BLaER1 treated with 17β-estradiol and CSF1 and Interleukin-3, amounts not matched to agents 10 nM and 100 nM (cell line): ENCODE data around the gene RHEBL1.

Experiments
- H3K27ac ChIP-seq, 11 experiments: shearing (Covaris generic); formaldehyde crosslinking; 2 replicates each; pipeline ENCODE4 v1.8.1; 2022
- H3K27me3 ChIP-seq, 11 experiments: shearing (Covaris generic); formaldehyde crosslinking; 2 replicates each; pipeline ENCODE4 v1.8.1; 2022
- H3K36me3 ChIP-seq, 11 experiments: shearing (Covaris generic); formaldehyde crosslinking; 2 replicates each; pipeline ENCODE4 v1.8.1; 2022
- H3K4me1 ChIP-seq, 10 experiments: shearing (Covaris generic); formaldehyde crosslinking; 2 replicates each; pipeline ENCODE4 v1.8.1; 2022
- H3K4me2 ChIP-seq, 11 experiments: shearing (Covaris generic); formaldehyde crosslinking; 2 replicates each; pipeline ENCODE4 v1.8.1; 2022
- H3K4me3 ChIP-seq, 10 experiments: shearing (Covaris generic); formaldehyde crosslinking; 2 replicates each; pipeline ENCODE4 v1.8.1; 2022
- H3K9ac ChIP-seq, 11 experiments: shearing (Covaris generic); formaldehyde crosslinking; 2 replicates each; pipeline ENCODE4 v1.8.1; 2022
- H3K9me3 ChIP-seq, 11 experiments: shearing (Covaris generic); formaldehyde crosslinking; replicated peaks in 1 of 11; 2 replicates each; pipeline ENCODE4 v1.8.1; 2022
- H4K20me1 ChIP-seq, 11 experiments: shearing (Covaris generic); formaldehyde crosslinking; 2 replicates each; pipeline ENCODE4 v1.8.1; 2022
- Cebpa-rat ChIP-seq, 11 experiments: shearing (Covaris generic); IDR thresholded peaks; 2 replicates each; pipeline ENCODE4 v1.8.1; 2022

RHEBL1 gene

DNA sequence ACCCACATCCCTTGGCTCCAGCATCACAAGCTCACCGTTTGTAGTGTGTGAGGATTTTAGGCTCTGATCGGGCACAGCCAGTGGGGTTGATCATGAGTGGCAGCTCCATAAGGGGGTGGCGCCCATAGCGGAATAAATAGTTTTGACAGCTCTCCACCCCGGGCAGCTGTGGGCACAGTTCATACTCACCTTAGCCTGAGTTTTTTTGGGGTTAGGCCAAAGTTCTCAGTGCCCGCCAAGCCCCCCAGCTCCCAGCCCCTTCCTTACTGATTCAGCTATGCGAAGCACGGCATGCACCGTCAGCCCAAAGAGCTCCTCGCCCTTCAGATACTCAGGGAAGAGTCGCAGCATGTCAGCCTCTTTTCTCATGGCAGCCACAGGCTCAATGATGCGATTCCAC is 45.2 kb downstream of the RHEBL1 start:
- TF ChIP-seq Cebpa-rat (IDR thresholded peaks at IDR 0.05): no peak
- no peak overlapping the region for H3K4me2 ChIP-seq
- peaks cover 23 to 76% (median 61%) of the 10 kb centered on the region in 11 experiments; a peak in 20 of 22 replicates for H4K20me1 ChIP-seq
- no peak overlapping the region for H3K4me3 ChIP-seq
- no peaks in the 10 kb centered on the region for H3K27me3 ChIP-seq
- no peaks in the 10 kb centered on the region for H3K9me3 ChIP-seq
- no peak overlapping the region for H3K27ac ChIP-seq
- H3K36me3 ChIP-seq: peaks cover 84 to 91% (median 89%) of the 10 kb centered on the region in 11 experiments
- peaks cover 11 to 37% (median 21%) of the 10 kb centered on the region in 10 experiments for H3K4me1 ChIP-seq
- no peak overlapping the region for H3K9ac ChIP-seq

DNA sequence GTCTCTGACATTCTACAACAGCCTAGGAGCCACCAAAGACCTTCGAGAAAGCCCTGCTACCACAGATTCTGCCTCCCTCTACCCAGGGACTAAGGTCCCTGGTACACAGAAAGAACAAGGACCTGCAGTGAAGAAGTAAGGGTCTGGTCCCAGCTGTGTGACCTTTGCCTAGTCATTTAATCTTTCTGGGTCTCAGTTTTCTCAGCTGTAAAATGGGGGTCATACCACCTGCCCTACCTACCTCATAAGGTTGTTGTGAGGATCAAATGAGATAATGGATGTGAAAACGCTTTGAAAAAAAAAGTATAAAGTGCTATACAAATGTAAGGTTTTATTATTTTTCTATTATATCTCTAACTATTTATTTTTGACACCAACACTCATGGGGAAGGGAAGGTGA is 46.0 kb downstream of the RHEBL1 start:
- Histone ChIP-seq H3K9me3 (no peaks in the 10 kb centered on the region), H3K27me3 (no peaks in the 10 kb centered on the region), H3K27ac (no peak overlapping the region; a peak in 1 of 22 replicates), H3K4me1 (peaks cover 14 to 34% (median 25%) of the 10 kb centered on the region in 10 experiments), H3K4me2 (no peak overlapping the region), H3K9ac (no peak overlapping the region), H3K36me3 (peaks cover 77 to 83% (median 81%) of the 10 kb centered on the region in 11 experiments), H3K4me3 (no peak overlapping the region), H4K20me1 (peaks cover 23 to 69% (median 56%) of the 10 kb centered on the region in 11 experiments; a peak in 20 of 22 replicates)
- no peak for TF ChIP-seq Cebpa-rat (IDR thresholded peaks at IDR 0.05)

DNA sequence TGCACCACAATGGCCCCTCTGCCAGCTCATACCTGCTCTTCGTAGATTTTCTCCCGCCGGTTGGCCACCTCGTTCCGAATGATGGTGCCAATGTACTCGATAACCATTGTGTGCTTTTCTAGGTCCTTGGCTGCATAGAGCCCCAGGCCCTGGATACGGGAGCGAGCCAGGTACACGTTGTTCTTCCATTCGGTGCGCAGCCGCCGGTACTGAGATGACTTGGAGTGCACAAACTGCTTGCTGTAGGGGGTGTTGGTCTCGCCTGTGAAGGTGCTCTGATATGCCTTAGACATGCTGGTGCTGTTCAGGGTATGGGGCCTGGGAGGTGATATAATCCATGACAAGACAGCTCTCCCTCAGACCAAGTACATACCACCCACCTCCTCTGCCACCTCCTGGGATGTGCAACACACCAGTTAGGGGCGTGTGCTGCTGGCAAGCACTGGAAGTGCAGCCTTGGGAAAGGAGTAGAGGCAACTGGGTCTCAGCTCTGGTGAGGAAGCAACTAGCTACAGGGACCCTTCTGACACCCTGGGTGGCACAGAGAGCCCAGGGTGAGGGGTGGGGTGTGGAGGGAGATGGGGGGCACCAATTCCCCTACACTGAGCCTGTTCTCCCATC is 47.1 kb downstream of the RHEBL1 start:
- peaks cover 18 to 30% (median 24%) of the 10 kb centered on the region in 10 experiments for H3K4me1 ChIP-seq
- peak overlapping the region in 1 of 11 experiments; percentile 26; a peak in 1 of 22 replicates for H3K9ac ChIP-seq
- peaks cover 65 to 72% (median 70%) of the 10 kb centered on the region in 11 experiments for H3K36me3 ChIP-seq

DNA sequence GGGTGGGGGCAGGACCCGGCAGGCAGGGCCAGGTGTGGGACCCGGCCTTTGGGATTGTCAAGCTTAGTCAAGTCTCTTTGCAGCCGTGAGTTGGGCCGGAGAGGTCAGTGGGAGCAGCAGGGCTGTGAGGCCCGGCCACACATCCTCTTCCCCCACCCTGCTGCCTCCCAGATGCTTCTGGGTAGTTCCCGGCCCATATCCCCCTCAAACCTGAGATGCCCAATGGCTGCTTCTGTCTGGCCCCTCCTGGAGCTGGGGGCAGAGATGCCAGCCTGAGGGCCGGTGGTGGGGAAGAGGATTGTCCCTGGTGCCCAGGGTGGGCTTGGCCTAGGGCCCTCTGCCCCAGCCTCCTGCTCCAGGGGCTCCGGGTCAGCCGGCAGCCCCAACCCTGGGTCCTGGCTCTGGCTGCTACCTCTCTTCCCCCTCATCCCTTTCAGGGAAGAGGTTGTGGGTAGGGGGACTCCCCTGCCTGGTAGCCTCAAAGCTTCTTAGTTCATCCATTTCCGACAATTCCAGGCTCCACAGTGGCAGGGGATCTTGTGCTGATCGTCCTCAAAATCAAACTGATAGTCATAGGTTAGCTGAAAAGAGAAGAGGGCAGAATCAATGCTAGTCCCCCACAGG is 48.4 kb downstream of the RHEBL1 start:
- Histone ChIP-seq H3K4me3 (no peak overlapping the region), H3K4me1 (peaks cover 25 to 40% (median 34%) of the 10 kb centered on the region in 10 experiments), H3K36me3 (peaks cover 52 to 59% (median 57%) of the 10 kb centered on the region in 11 experiments), H3K27ac (peak overlapping the region in 8 of 11 experiments; percentile 25 to 98 (median 64); a peak in 14 of 22 replicates), H3K4me2 (peak overlapping the region in 7 of 11 experiments; percentile 10 to 84 (median 66); a peak in 7 of 22 replicates), H4K20me1 (peaks cover 18 to 45% (median 34%) of the 10 kb centered on the region in 11 experiments; a peak in 20 of 22 replicates), H3K27me3 (no peaks in the 10 kb centered on the region), H3K9me3 (no peaks in the 10 kb centered on the region), H3K9ac (peak overlapping the region in 6 of 11 experiments; percentile 26 to 48 (median 38); a peak in 8 of 22 replicates)
- TF ChIP-seq Cebpa-rat (IDR thresholded peaks at IDR 0.05): no peak

More for the DNA sequence above, 47.1 kb downstream of the RHEBL1 start:
- H4K20me1 ChIP-seq: peaks cover 23 to 57% (median 46%) of the 10 kb centered on the region in 11 experiments; a peak in 20 of 22 replicates
- no peak overlapping the region for H3K4me2 ChIP-seq
- H3K4me3 ChIP-seq: no peak overlapping the region
- H3K9me3 ChIP-seq: no peaks in the 10 kb centered on the region
- TF ChIP-seq Cebpa-rat (IDR thresholded peaks at IDR 0.05): no peak
- H3K27ac ChIP-seq: peak overlapping the region in 2 of 11 experiments; percentile 2 to 12; a peak in 1 of 22 replicates
- no peaks in the 10 kb centered on the region for H3K27me3 ChIP-seq

DNA sequence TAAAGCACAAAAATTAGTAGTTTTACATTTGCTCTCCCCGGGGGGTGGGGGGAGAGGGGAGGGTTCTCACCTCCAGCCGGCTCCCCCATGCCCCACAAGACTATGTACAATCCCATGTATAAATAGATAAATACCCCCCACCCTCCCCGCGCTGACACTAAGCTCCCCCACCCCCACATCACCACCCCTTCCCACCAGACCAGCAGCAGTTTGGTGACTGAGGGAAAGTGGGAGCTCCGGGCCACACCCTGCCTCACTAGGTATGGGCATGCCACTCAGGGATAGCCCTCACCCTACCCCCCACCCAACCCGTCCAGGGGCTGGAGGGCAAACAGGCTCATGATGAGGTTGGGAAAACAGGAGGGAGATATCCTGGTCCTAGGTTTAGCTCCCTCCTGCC is 49.3 kb downstream of the RHEBL1 start:
- no peak for TF ChIP-seq Cebpa-rat (IDR thresholded peaks at IDR 0.05)
- Histone ChIP-seq H3K27ac (peak overlapping the region in 10 of 11 experiments; percentile 35 to 99 (median 94); a peak in 19 of 22 replicates), H3K4me1 (peaks cover 25 to 40% (median 36%) of the 10 kb centered on the region in 10 experiments)

DNA sequence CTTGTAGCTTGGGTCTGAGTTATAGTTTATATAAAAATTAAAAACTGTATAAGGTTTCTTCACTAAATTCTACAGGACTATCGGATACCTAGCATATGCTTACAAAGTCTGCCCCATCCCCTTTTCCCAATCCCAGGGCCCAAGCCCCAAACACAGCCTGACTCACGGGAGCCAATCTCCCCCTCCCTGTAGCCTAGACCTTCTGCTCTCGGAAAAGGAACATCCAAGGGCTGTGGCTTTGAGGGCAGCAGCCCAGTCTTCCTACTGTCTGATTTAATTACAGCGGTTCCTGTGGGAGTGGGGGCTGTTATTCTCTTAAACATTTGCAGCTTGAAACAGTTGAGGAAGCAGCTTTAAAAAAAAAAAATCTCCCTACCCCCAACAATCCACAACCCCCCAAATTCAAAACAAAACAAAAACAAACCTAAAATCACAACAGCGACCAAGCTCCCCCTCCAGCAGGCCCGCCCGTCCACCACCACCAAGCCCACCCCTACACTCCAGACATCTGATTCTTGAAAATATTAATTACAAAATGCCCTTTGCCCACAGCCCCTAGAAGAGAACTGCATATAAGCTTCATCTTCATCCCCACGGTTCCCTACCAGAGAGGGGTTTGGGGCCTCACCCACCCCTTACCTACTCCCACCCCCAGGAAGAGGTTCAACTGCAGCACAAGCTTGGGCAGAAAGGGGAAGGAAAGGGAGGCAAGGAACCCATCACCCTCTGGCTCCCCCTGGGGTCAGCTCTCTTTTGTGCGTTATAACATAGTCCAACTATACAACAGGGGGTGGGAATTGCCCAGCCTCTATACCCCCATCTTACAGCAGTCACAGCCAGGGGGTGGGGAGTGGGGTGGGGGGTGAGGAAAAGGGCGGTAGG is 50.1 kb downstream of the RHEBL1 start:
- H3K4me2 ChIP-seq: peak overlapping the region; percentile 83 to 94 (median 88)
- H4K20me1 ChIP-seq: peaks cover 1 to 28% (median 17%) of the 10 kb centered on the region in 11 experiments; a peak in 18 of 22 replicates
- H3K4me1 ChIP-seq: peaks cover 25 to 44% (median 38%) of the 10 kb centered on the region in 10 experiments
- H3K9me3 ChIP-seq: no peaks in the 10 kb centered on the region
- TF ChIP-seq Cebpa-rat (IDR thresholded peaks at IDR 0.05): no peak
- peak overlapping the region; percentile 71 to 85 (median 74); a peak in 19 of 20 replicates for H3K4me3 ChIP-seq
- H3K27me3 ChIP-seq: no peaks in the 10 kb centered on the region
- H3K27ac ChIP-seq: peak overlapping the region; percentile 89 to 99 (median 95)
- peak overlapping the region; percentile 90 to 97 (median 92) for H3K9ac ChIP-seq
- H3K36me3 ChIP-seq: peaks cover 35 to 42% (median 40%) of the 10 kb centered on the region in 11 experiments

More for the DNA sequence above, 49.3 kb downstream of the RHEBL1 start:
- Histone ChIP-seq H3K4me2 (peak overlapping the region in 10 of 11 experiments; percentile 52 to 88 (median 67); a peak in 17 of 22 replicates), H3K4me3 (no peak overlapping the region), H4K20me1 (peaks cover 9 to 35% (median 25%) of the 10 kb centered on the region in 11 experiments; a peak in 19 of 22 replicates), H3K27me3 (no peaks in the 10 kb centered on the region), H3K9me3 (no peaks in the 10 kb centered on the region), H3K9ac (peak overlapping the region in 7 of 11 experiments; percentile 40 to 97 (median 53); a peak in 13 of 22 replicates), H3K36me3 (peaks cover 43 to 50% (median 48%) of the 10 kb centered on the region in 11 experiments)

DNA sequence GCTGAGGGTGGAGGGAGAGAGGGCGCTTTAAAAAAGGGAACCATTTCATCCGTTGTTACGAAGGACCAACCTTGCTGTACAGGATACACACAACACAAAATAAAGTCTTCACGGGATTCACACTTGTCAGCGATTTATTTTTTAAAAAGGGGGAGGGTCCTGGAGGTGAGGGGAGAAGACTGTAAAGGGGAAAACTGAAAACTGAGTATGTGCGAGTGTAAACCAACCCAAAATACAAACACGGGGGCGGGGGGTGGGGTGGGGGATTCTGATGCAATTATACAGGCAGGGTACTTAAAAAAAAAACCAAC is 50.7 kb downstream of the RHEBL1 start:
- peak overlapping the region; percentile 83 to 94 (median 88) for H3K4me2 ChIP-seq
- H3K9ac ChIP-seq: peak overlapping the region; percentile 90 to 97 (median 92)
- no peaks in the 10 kb centered on the region for H3K27me3 ChIP-seq
- TF ChIP-seq Cebpa-rat (IDR thresholded peaks at IDR 0.05): no peak
- no peaks in the 10 kb centered on the region for H3K9me3 ChIP-seq
- peak overlapping the region; percentile 89 to 99 (median 95) for H3K27ac ChIP-seq
- peaks cover 25 to 47% (median 38%) of the 10 kb centered on the region in 10 experiments for H3K4me1 ChIP-seq
- peaks cover 0 to 27% (median 13%) of the 10 kb centered on the region in 11 experiments; a peak in 14 of 22 replicates for H4K20me1 ChIP-seq
- H3K4me3 ChIP-seq: peak overlapping the region; percentile 71 to 85 (median 74)
- H3K36me3 ChIP-seq: peaks cover 29 to 36% (median 34%) of the 10 kb centered on the region in 11 experiments
